ENCODE results near the gene KREMEN1. TPM values are rescaled to one million over a fixed set of nuclear protein-coding genes. Genes with fewer than 3 reads are reported as not detected.

The KREMEN1 gene
- total and polyA plus RNA-seq, 4 experiments from 2014 or later: not detected

DNA sequence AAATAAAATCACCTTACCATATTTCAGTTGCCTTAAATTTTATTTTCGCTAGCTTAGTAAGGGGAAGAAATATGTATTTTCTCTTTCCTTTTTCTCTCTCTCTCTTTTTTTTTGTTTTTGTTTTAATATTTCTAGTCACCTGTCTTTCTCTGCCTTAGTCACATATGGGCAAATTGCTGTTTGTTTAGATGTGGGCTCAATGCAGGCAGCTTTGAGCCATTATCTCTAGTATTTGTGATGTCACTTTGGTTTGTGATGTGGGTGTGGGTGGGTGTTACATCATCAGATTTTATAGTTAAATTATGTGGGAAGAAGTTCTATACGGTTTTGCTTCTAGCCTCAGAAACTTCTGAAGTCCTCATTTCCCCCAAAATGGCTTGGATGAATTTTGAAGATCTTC, 11.1 kb upstream of the KREMEN1 start, which contains the start of gene C22orf31:
TSS of gene C22orf31 (minus strand) at position 59 of the 400 bp plus-strand sequence. CDS start at position 20, 39 bp downstream.
- Histone ChIP-seq H3K36me3 (ENCODE audit: insufficient read depth, low read length) (no peaks in the 10 kb centered on the region), H3K27me3 (ENCODE audit: insufficient read depth, low read length) (no peaks in the 10 kb centered on the region), H3K4me3 (ENCODE audit: low read length in 2 of 2) (no peak within 1 kb of the TSS), H3K4me1 (ENCODE audit: insufficient read depth, low read length) (peaks cover 13% of the 10 kb centered on the region), H3K27ac (ENCODE audit: low read depth, low read length) (no peak within 1 kb of the TSS), H3K9me3 (ENCODE audit: control insufficient read depth in 1 of 2, low read length in 2 of 2) (no peaks in the 10 kb centered on the region)
- ChIA-PET POLR2A (ENCODE audit: partially characterized antibody) (no interaction called here), CTCF (ENCODE audit: partially characterized antibody) (no interaction called here)
- intact Hi-C loops (cut with micrococcal nuclease): no loop called here
- peaks cover 2 to 21% of the 10 kb centered on the region in 2 donors for H3K27me3 Mint-ChIP-seq
- H3K27ac Mint-ChIP-seq: peak within 1 kb of the TSS in 1 of 7 donors; percentile 21
- peaks cover 0 to 1% (median 0%) of the 10 kb centered on the region in 8 donors for H3K9me3 Mint-ChIP-seq
- no peak for DNase-seq
- peaks cover 4 to 20% (median 12%) of the 10 kb centered on the region in 4 donors for H3K4me1 Mint-ChIP-seq
- H3K36me3 Mint-ChIP-seq: no peaks in the 10 kb centered on the region
- H3K4me3 Mint-ChIP-seq: no peak within 1 kb of the TSS

DNA sequence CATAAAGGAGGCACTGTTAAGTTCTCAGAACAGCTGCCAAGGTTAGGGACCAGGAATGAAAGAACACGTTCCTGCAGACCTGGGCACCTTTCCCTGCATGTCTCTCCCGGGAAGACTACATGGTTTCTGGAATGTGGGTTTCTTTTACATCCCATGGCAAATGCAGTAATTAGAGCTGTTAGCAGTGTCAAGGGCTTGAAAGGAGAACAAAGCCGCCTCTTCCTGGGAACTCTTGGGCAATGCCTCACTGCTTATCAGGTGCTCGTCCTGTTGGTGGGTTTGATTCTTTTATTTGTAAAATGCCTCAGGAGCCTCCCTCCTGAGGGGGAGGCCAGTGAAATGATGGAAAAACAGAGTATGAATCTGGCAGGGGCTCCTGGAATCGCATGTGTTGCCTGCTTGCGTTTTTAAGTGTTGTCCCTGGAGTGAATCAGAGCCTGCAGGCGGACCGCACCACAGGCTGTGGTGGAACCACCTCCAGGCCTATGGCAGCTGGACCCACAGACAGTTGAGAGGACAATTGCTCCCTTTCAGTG, 10.5 kb upstream of the KREMEN1 start:
- H3K36me3 Mint-ChIP-seq: no peaks in the 10 kb centered on the region
- ChIA-PET POLR2A (ENCODE audit: partially characterized antibody) (no interaction called here), CTCF (ENCODE audit: partially characterized antibody) (no interaction called here)
- H3K27me3 ChIP-seq (ENCODE audit: insufficient read depth, low read length): no peaks in the 10 kb centered on the region
- H3K27ac ChIP-seq (ENCODE audit: low read depth, low read length): no peak overlapping the region
- DNase-seq: no peak
- peaks cover 4 to 24% (median 13%) of the 10 kb centered on the region in 4 donors for H3K4me1 Mint-ChIP-seq
- intact Hi-C loops (cut with micrococcal nuclease): no loop called here
- no peaks in the 10 kb centered on the region for H3K36me3 ChIP-seq (ENCODE audit: insufficient read depth, low read length)
- peaks cover 0 to 1% (median 0%) of the 10 kb centered on the region in 8 donors for H3K9me3 Mint-ChIP-seq
- H3K9me3 ChIP-seq (ENCODE audit: control insufficient read depth in 1 of 2, low read length in 2 of 2): no peaks in the 10 kb centered on the region
- peaks cover 13% of the 10 kb centered on the region for H3K4me1 ChIP-seq (ENCODE audit: insufficient read depth, low read length)
- peaks cover 2 to 21% of the 10 kb centered on the region in 2 donors for H3K27me3 Mint-ChIP-seq
- no peak overlapping the region for H3K4me3 ChIP-seq (ENCODE audit: low read length in 2 of 2)
- no peak overlapping the region for H3K4me3 Mint-ChIP-seq
- no peak overlapping the region for H3K27ac Mint-ChIP-seq

DNA sequence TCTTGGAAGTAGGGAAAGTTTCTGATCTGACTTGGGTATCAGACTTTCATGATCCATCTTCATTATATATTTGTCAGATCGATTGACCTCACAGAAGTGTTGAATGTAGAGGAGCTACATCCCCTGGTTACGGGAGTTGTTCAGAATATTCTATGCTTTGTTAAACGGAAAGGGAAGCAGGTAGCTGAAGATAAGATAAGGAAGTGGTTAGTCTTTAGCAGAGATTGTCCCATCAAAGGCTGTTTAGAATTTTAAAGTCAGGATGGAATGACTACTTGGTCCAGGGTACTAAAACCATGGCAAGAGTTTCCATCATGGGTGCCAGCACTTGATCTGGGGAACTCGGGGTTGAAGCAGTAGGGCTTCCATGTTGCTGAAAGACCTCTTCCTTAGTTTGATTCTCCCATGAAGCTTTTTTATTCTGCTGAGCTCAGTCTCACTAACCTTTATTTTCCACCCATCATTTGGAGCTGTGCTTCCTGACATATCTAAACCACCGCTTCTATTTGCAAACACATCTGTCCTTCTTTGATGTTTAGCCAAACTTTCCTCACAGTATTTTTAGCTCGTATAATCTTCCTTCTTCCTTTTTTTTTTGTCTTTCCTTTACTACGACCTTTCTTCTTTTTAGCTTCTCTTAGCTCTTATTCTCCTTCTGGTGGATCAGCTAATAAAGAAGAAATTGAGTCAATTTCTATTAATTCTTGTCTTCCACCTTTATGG, 7.2 kb upstream of the KREMEN1 start:
- ChIA-PET CTCF (ENCODE audit: partially characterized antibody) (interaction anchor here (0.8 to 2.1 kb wide), 5 partner anchors 9 to 277 kb away, joined by 3 to 9 read pairs (median 3); no protein-coding TSS in a partner anchor), POLR2A (ENCODE audit: partially characterized antibody) (no interaction called here)
- no peak overlapping the region for H3K27ac ChIP-seq (ENCODE audit: low read depth, low read length)
- Mint-ChIP-seq H3K27ac (peak overlapping the region in 3 of 7 donors; percentile 26 to 76 (median 72)), H3K9me3 (peaks cover 0 to 1% (median 0%) of the 10 kb centered on the region in 8 donors), H3K4me1 (peaks cover 4 to 23% (median 13%) of the 10 kb centered on the region in 4 donors), H3K36me3 (no peaks in the 10 kb centered on the region), H3K27me3 (peaks cover 3 to 19% of the 10 kb centered on the region in 2 donors), H3K4me3 (peak overlapping the region in 5 of 8 donors; percentile 5 to 40 (median 33))
- H3K4me1 ChIP-seq (ENCODE audit: insufficient read depth, low read length): peaks cover 13% of the 10 kb centered on the region
- H3K4me3 ChIP-seq (ENCODE audit: low read length in 2 of 2): no peak overlapping the region
- no peaks in the 10 kb centered on the region for H3K27me3 ChIP-seq (ENCODE audit: insufficient read depth, low read length)
- no peak for DNase-seq
- no peaks in the 10 kb centered on the region for H3K9me3 ChIP-seq (ENCODE audit: control insufficient read depth in 1 of 2, low read length in 2 of 2)
- intact Hi-C loops (cut with micrococcal nuclease): no loop called here
- no peaks in the 10 kb centered on the region for H3K36me3 ChIP-seq (ENCODE audit: insufficient read depth, low read length)

GRCh38 chr22:29069463-29069862, 3.4 kb upstream of the KREMEN1 start:
- peaks cover 0 to 1% (median 0%) of the 10 kb centered on the region in 8 donors for H3K9me3 Mint-ChIP-seq
- CTCF ChIA-PET (ENCODE audit: partially characterized antibody): no interaction called here
- no peak overlapping the region for H3K4me3 Mint-ChIP-seq
- no peaks in the 10 kb centered on the region for H3K36me3 Mint-ChIP-seq
- H3K4me1 Mint-ChIP-seq: peaks cover 11 to 47% (median 30%) of the 10 kb centered on the region in 4 donors
- H3K27me3 ChIP-seq (ENCODE audit: insufficient read depth, low read length): peaks cover 9% of the 10 kb centered on the region
- no peak overlapping the region for H3K4me3 ChIP-seq (ENCODE audit: low read length in 2 of 2)
- H3K27ac Mint-ChIP-seq: no peak overlapping the region
- peaks cover 7 to 26% of the 10 kb centered on the region in 2 donors for H3K27me3 Mint-ChIP-seq
- intact Hi-C loops (cut with micrococcal nuclease): no loop called here
- peaks cover 36% of the 10 kb centered on the region for H3K4me1 ChIP-seq (ENCODE audit: insufficient read depth, low read length)
- H3K36me3 ChIP-seq (ENCODE audit: insufficient read depth, low read length): no peaks in the 10 kb centered on the region
- no peaks in the 10 kb centered on the region for H3K9me3 ChIP-seq (ENCODE audit: control insufficient read depth in 1 of 2, low read length in 2 of 2)
- no peak for DNase-seq
- H3K27ac ChIP-seq (ENCODE audit: low read depth, low read length): no peak overlapping the region
- POLR2A ChIA-PET (ENCODE audit: partially characterized antibody): no interaction called here

DNA sequence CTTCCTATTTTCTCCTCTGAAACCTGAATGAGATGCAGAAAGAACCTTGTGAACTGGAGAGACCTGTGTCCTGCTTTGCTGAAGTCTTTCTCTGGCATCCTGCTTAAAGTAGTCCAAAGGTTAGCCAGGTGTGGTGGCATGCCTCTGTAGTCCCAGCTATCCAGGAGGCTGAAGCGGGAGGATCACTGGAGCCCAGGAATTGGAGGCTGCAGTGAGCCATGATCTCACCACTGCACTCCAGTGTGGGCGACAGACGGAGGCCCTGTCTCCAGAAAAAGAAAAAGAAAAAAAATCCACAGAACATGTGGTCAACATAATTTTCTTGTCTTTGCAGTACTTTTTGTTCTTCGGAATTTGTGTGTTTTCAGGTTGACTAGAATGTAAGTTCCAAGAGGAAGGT, 2.3 kb upstream of the KREMEN1 start:
- Histone ChIP-seq H3K27ac (ENCODE audit: low read depth, low read length) (no peak overlapping the region), H3K4me3 (ENCODE audit: low read length in 2 of 2) (no peak overlapping the region), H3K4me1 (ENCODE audit: insufficient read depth, low read length) (peaks cover 31% of the 10 kb centered on the region), H3K27me3 (ENCODE audit: insufficient read depth, low read length) (peaks cover 18% of the 10 kb centered on the region), H3K9me3 (ENCODE audit: control insufficient read depth in 1 of 2, low read length in 2 of 2) (no peaks in the 10 kb centered on the region), H3K36me3 (ENCODE audit: insufficient read depth, low read length) (no peaks in the 10 kb centered on the region)
- ChIA-PET POLR2A (ENCODE audit: partially characterized antibody) (no interaction called here), CTCF (ENCODE audit: partially characterized antibody) (no interaction called here)
- Mint-ChIP-seq H3K4me3 (peak overlapping the region in 6 of 8 donors; percentile 38 to 85 (median 78)), H3K4me1 (peaks cover 11 to 41% (median 27%) of the 10 kb centered on the region in 4 donors), H3K27me3 (peaks cover 13 to 31% of the 10 kb centered on the region in 2 donors), H3K9me3 (peaks cover 0 to 1% (median 0%) of the 10 kb centered on the region in 8 donors), H3K36me3 (no peaks in the 10 kb centered on the region), H3K27ac (peak overlapping the region in 1 of 7 donors; percentile 30)
- intact Hi-C loops (cut with micrococcal nuclease): no loop called here
- DNase-seq: no peak

DNA sequence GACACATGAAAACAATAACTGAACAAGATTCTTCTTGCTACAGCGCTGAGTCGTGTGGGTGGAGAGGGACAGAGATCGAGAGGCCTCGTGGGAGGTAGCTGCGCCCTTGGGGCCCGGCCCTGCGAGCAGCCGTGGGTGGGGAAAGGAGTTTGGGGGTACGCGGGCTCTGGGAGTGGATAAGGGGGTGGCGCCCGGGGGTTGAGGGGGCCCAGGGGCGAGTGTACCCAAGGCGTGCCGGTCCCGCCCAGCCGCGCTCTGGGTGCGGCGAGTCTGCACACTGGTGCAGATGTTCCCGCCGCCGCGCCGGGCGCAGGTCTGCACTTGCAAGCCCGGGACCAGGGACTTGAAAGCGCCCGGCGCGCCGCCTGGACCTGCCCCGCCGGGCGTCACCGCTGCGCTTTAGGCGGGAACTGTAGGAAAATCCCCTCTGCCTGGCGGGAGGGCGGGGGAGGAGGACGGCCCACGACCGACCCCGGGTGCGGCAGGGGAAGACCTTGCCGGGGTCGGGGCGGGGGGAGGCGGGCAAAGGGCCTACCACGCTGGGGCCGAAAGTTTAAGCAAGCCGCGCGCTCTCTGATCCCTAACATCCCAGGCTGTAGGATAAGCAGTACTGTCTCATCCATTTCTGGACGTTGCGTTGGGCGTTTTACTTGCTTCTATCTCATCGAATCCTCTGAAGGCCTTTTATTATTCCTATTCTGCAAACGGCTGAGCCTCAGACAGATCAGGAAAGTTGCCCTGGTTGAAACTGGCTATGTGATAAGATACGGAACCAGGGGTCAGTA, 1.4 kb upstream of the KREMEN1 start:
- Mint-ChIP-seq H3K27me3 (peaks cover 15 to 37% of the 10 kb centered on the region in 2 donors), H3K36me3 (peaks cover 0 to 3% of the 10 kb centered on the region in 2 donors), H3K9me3 (no peaks in the 10 kb centered on the region), H3K27ac (peak overlapping the region in 2 of 7 donors; percentile 24 to 30), H3K4me3 (peak overlapping the region; percentile 79 to 88 (median 82)), H3K4me1 (peaks cover 9 to 33% (median 20%) of the 10 kb centered on the region in 4 donors)
- H3K27me3 ChIP-seq (ENCODE audit: insufficient read depth, low read length): peaks cover 21% of the 10 kb centered on the region
- H3K4me1 ChIP-seq (ENCODE audit: insufficient read depth, low read length): peaks cover 23% of the 10 kb centered on the region
- H3K9me3 ChIP-seq (ENCODE audit: control insufficient read depth in 1 of 2, low read length in 2 of 2): no peaks in the 10 kb centered on the region
- DNase-seq: peak in 1 of 5 donors; percentile 34
- H3K27ac ChIP-seq (ENCODE audit: low read depth, low read length): no peak overlapping the region
- no peaks in the 10 kb centered on the region for H3K36me3 ChIP-seq (ENCODE audit: insufficient read depth, low read length)
- H3K4me3 ChIP-seq (ENCODE audit: low read length in 2 of 2): peak overlapping the region in 1 of 2 donors; percentile 58
- POLR2A ChIA-PET (ENCODE audit: partially characterized antibody): no interaction called here
- intact Hi-C loops (cut with micrococcal nuclease): loop anchor here (1.0 kb wide), 1 partner anchor 188 kb away; the partner anchor contains the start of gene ZNRF3
- CTCF ChIA-PET (ENCODE audit: partially characterized antibody): no interaction called here
